K562 (cell line): ENCODE data around the gene PDE4D. TPM values are rescaled to one million over a fixed set of nuclear protein-coding genes. Genes with fewer than 3 reads are reported as not detected.

Experiments used
- ATAC-seq: fragments of 200-7000 bp; cut with Tn5 transposase; 3 replicates; pipeline ENCODE4 v1.9.1; 2020; ENCODE audit warnings: moderate library complexity
- BruUV-seq: library from RNA; stranded (reverse); fragments of 400-500 nt; replicated peaks from 2 replicates; lab custom pipeline; 2021; lab: Mats Ljungman, UMichigan
- CTCF ChIA-PET: fragments of 300-600 bp; formaldehyde crosslinking; extraction: SDS; loops from one replicate; lab custom pipeline; 2021; ENCODE audit warnings: low intra/inter-chr PET ratio; lab: Yijun Ruan, JAX
- POLR2A ChIA-PET: fragments of 300-600, 350-650 bp; sonication (Branson Sonifier 250); formaldehyde crosslinking; extraction: SDS; loops from one replicate; lab custom pipeline; 2021; ENCODE audit warnings: antibody characterized with exemption, inconsistent platforms; lab: Yijun Ruan, JAX
- DNase-seq, 4 experiments: peaks; one replicate each; pipeline versions ENCODE4 v3.0.0 to v3.0.0-alpha.2; 2011 to 2018; ENCODE audit warnings: low spot score in 3 of 4, mixed read lengths in 3 of 4; ENCODE audit errors: extremely low read depth in 1 of 4
- FAIRE-seq: peaks from 2 replicates; lab custom pipeline; 2011; peaks lifted over from hg19 to GRCh38; lab: Jason Lieb, UNC
- H2AFZ ChIP-seq: 2 replicates; pipeline ENCODE4 v1.6.0; 2011; ENCODE audit warnings: low read depth, low read length, control low read depth, inconsistent platforms
- H3K27ac ChIP-seq: fragments of 200-600 bp; 3 replicates; pipeline ENCODE4 v1.8.0; 2011; ENCODE audit warnings: low read depth, mild to moderate bottlenecking, control low read depth, inconsistent platforms, low read length, moderate library complexity, mixed read lengths; ENCODE audit errors: extremely low read depth
- H3K27me3 ChIP-seq, 2 experiments: fragments of 300-600 bp in 1 of 2; 2 replicates in 1 of 2; 3 replicates in 1 of 2; pipeline versions ENCODE4 v1.6.0 to v1.8.0; 2011; ENCODE audit warnings: inconsistent platforms in 2 of 2, low read length in 2 of 2, mild to moderate bottlenecking in 1 of 2, mixed read lengths in 1 of 2, moderate library complexity in 1 of 2; ENCODE audit not compliant: control insufficient read depth in 2 of 2, insufficient read depth in 2 of 2
- H3K36me3 ChIP-seq: fragments of 300-600 bp; 3 replicates; pipeline ENCODE4 v1.8.0; 2011; ENCODE audit warnings: mild to moderate bottlenecking, low read length, inconsistent platforms; ENCODE audit not compliant: control insufficient read depth, insufficient read depth
- H3K4me1 ChIP-seq, 2 experiments: fragments of 200-600 bp in 1 of 2; replicated peaks in 1 of 2; 2 replicates in 1 of 2; 3 replicates in 1 of 2; pipeline versions ENCODE4 v1.5.1 to v1.8.0; 2011; ENCODE audit warnings: inconsistent platforms in 2 of 2, low read length in 2 of 2, mild to moderate bottlenecking in 1 of 2, mixed read lengths in 1 of 2, moderate library complexity in 1 of 2; ENCODE audit not compliant: control insufficient read depth in 2 of 2, insufficient read depth in 2 of 2
- H3K4me2 ChIP-seq: 2 replicates; pipeline ENCODE4 v1.6.1; 2011; ENCODE audit warnings: low read length, control low read depth, inconsistent platforms, mixed read lengths; ENCODE audit not compliant: insufficient read depth
- H3K4me3 ChIP-seq: fragments of 200-600 bp; sonication (generic), shearing (Covaris generic); 2 replicates; pipeline ENCODE4 v1.5.1; 2016; ENCODE audit warnings: control low read depth, inconsistent platforms
- H3K79me2 ChIP-seq: fragments of 200-600 bp; 3 replicates; pipeline ENCODE4 v1.8.0; 2011; ENCODE audit warnings: low read length, inconsistent platforms; ENCODE audit not compliant: control insufficient read depth, insufficient read depth
- H3K9ac ChIP-seq, 2 experiments: 2 replicates each; pipeline versions ENCODE4 v1.6.0 to v1.6.1; 2011; ENCODE audit warnings: low read depth in 2 of 2, low read length in 2 of 2, control low read depth in 1 of 2, inconsistent platforms in 1 of 2, mild to moderate bottlenecking in 1 of 2, mixed read lengths in 1 of 2; ENCODE audit not compliant: insufficient read depth in 1 of 2
- H3K9me1 ChIP-seq: one replicate; pipeline ENCODE4 v1.6.0; 2011; ENCODE audit warnings: inconsistent platforms, mild to moderate bottlenecking, low read length, moderate library complexity; ENCODE audit not compliant: control insufficient read depth, insufficient read depth
- H3K9me3 ChIP-seq: replicated peaks from 2 replicates; pipeline ENCODE4 v1.5.1; 2011; ENCODE audit warnings: low read depth, low read length, inconsistent platforms; ENCODE audit not compliant: control insufficient read depth, insufficient read depth
- H4K20me1 ChIP-seq: replicated peaks from 2 replicates; pipeline ENCODE4 v1.6.1; 2011; ENCODE audit warnings: low read length, inconsistent platforms, mixed read lengths; ENCODE audit not compliant: control insufficient read depth, insufficient read depth
- ASH1L ChIP-seq: fragments of 450-650 bp; IDR thresholded peaks from 2 replicates; pipeline ENCODE4 v1.6.1; 2018; ENCODE audit warnings: borderline replicate concordance, mild to moderate bottlenecking, low read depth; ENCODE audit not compliant: partially characterized antibody
- ATF1 ChIP-seq, 2 experiments: fragments of 450-650 bp in 1 of 2; IDR thresholded peaks; 2 replicates each; pipeline ENCODE4 v1.6.1; 2016; ENCODE audit warnings: missing compliant biosample characterization in 1 of 2, missing genetic modification characterization in 1 of 2
- CBX8 ChIP-seq: fragments of 200-600 bp; sonication (generic); IDR thresholded peaks from 2 replicates; pipeline ENCODE4 v1.6.1; 2012; ENCODE audit warnings: borderline replicate concordance, mixed run types, low read depth, mild to moderate bottlenecking, moderate library complexity, mixed read lengths, low read length, control low read depth, inconsistent platforms; ENCODE audit not compliant: poor library complexity, severe bottlenecking; ENCODE audit errors: extremely low read depth
- CREM ChIP-seq: IDR thresholded peaks from 2 replicates; pipeline ENCODE4 v1.6.1; 2014; ENCODE audit warnings: antibody characterized with exemption, low read depth
- ETV5 ChIP-seq: sonication (generic); formaldehyde crosslinking; IDR thresholded peaks from 2 replicates; pipeline ENCODE4 v1.4.0; 2020; ENCODE audit warnings: low read depth, mild to moderate bottlenecking, missing genetic modification reagents
- GABPB1 ChIP-seq: sonication (generic); formaldehyde crosslinking; IDR thresholded peaks from 2 replicates; pipeline ENCODE4 v1.8.0; 2022; ENCODE audit warnings: mild to moderate bottlenecking, missing genetic modification reagents
- GTF2A2 ChIP-seq: IDR thresholded peaks from 2 replicates; pipeline ENCODE4 v1.6.1; 2016; ENCODE audit warnings: mild to moderate bottlenecking, missing genetic modification characterization, missing compliant biosample characterization
- RBM22 ChIP-seq: fragments of 200-400 bp; formaldehyde crosslinking; IDR thresholded peaks from 2 replicates; pipeline ENCODE4 v1.6.1; 2018; ENCODE audit warnings: low read length, low read depth; ENCODE audit not compliant: poor library complexity, severe bottlenecking
- SOX6 ChIP-seq: fragments of 450-650 bp; IDR thresholded peaks from 2 replicates; pipeline ENCODE4 v1.6.1; 2014; ENCODE audit warnings: mild to moderate bottlenecking
- TSC22D4 ChIP-seq: fragments of 450-650 bp; IDR thresholded peaks from 2 replicates; pipeline ENCODE4 v1.6.1; 2016; ENCODE audit warnings: missing genetic modification characterization, missing biosample characterization, control low read depth
- ZNF507 ChIP-seq: conservative IDR thresholded peaks from 2 replicates; pipeline ENCODE4 v1.6.1; 2017; ENCODE audit warnings: missing genetic modification characterization, missing compliant biosample characterization
- ZNF785 ChIP-seq: fragments of 250-450 bp; sonication (Bioruptor Pico); IDR thresholded peaks from 2 replicates; pipeline ENCODE4 v1.4.0; 2020; ENCODE audit warnings: mild to moderate bottlenecking
- WGBS: fragments of 100-300 bp; shearing (Covaris generic); methylation state at CpG from one replicate; pipeline ENCODE4 v1.1.6; 2016; ENCODE audit warnings: low coverage, mixed read lengths; ENCODE audit not compliant: insufficient coverage; ENCODE audit errors: missing lambda C conversion rate; 5-methylcytosine and 5-hydroxymethylcytosine counted together
- in situ Hi-C: fragments of 300-500 bp; cut with MboI; formaldehyde crosslinking; loops from 4 replicates; pipeline ENCODE4 v1.15.0; 2018; ENCODE audit warnings: inconsistent platforms, mixed read lengths
- intact Hi-C: fragments of 100-400 bp; cut with micrococcal nuclease; formaldehyde crosslinking; loops from 2 replicates; pipeline ENCODE4 v1.14.2; 2022
- polyA plus RNA-seq, 8 experiments: library from polyadenylated mRNA; depleted of rRNA in 4 of 8; stranded (reverse) in 5 of 8; unstranded in 3 of 8; fragments of >200 nt; fragmentation: Nextera tagmentation in 2 of 8; fragmentation: Illumina TruSeq in 1 of 8; extraction: Ambion mirVana in 2 of 8; extraction: Trizol in 1 of 8; gene quantifications; 2 replicates each; pipeline versions ENCODE4 v1.2.1 to v1.2.3, GENCODE V29; 2011 to 2014; ENCODE audit warnings: inconsistent platforms in 1 of 8, missing spikeins in 1 of 8
- total RNA-seq, 7 experiments: library from RNA; depleted of rRNA in 6 of 7; stranded (reverse); fragments of >200 nt in 6 of 7; fragmentation: Illumina TruSeq in 2 of 7; extraction: Trizol in 2 of 7; gene quantifications; 2 replicates each; pipeline versions ENCODE4 v1.2.1 to v1.2.3, GENCODE V29; 2011 to 2021; ENCODE audit warnings: low replicate concordance in 1 of 7
- TF ChIP-seq, protein P1 (sequence below): fragments of 250-450 bp; sonication (Bioruptor Pico); IDR thresholded peaks from 2 replicates; pipeline ENCODE4 v1.8.0; 2021; ENCODE audit warnings: moderate library complexity, mild to moderate bottlenecking, inconsistent platforms
- TF ChIP-seq, protein P2 (sequence below): fragments of 250-450 bp; sonication (Bioruptor Pico); IDR thresholded peaks from 2 replicates; pipeline ENCODE4 v1.9.0; 2021; ENCODE audit warnings: mild to moderate bottlenecking, inconsistent platforms
- TF ChIP-seq, protein P3 (sequence below): fragments of 250-450 bp; sonication (Bioruptor Pico); IDR thresholded peaks from 2 replicates; pipeline ENCODE4 v1.6.1; 2021; ENCODE audit warnings: mild to moderate bottlenecking

The PDE4D gene
- total and polyA plus RNA-seq, 9 of the 15 experiments (the other 6 are each of a cell fraction or from before 2014, with no cell fraction given): 0.04 to 0.46 (median 0.13) TPM

DNA sequence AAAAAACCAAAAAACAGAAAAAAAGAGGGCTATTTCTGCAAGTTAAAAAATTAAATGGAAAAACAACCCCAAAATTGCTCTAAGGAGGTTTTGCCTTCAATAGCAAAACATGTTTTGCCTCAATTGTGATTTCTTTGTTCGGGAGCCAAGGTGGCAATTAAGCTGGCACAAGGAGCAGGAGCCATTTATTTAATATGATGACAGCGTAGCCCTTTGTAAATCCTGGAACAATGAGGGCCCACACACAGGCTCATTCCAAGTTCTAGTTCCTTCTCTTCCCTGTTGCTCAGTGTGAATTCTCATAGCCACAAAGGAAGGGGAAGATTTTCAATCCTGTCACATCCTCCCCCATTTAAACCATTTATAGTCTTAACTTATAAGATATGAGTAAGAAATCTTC, 353.2 kb downstream of the PDE4D start:
- H3K4me1 ChIP-seq: no peaks in the 10 kb centered on the region
- CTCF ChIA-PET: no interaction called here
- H3K36me3 ChIP-seq: no peaks in the 10 kb centered on the region
- no peaks in the 10 kb centered on the region for H3K9me1 ChIP-seq
- POLR2A ChIA-PET: no interaction called here
- no peak overlapping the region for H3K4me2 ChIP-seq
- H3K27ac ChIP-seq: no peak overlapping the region
- no peak for FAIRE-seq
- H3K9ac ChIP-seq: no peak overlapping the region
- WGBS: 0% methylated on average over 2 of the region's 2 CpGs
- no peaks in the 10 kb centered on the region for H4K20me1 ChIP-seq
- BruUV-seq: no TSS peak
- no peaks in the 10 kb centered on the region for H3K79me2 ChIP-seq
- in situ Hi-C loops: no loop called here
- no peak overlapping the region for H2AFZ ChIP-seq
- no peaks in the 10 kb centered on the region for H3K27me3 ChIP-seq
- DNase-seq: no peak
- no peak overlapping the region for H3K4me3 ChIP-seq
- intact Hi-C loops: no loop called here
- TF ChIP-seq, protein P1, sequence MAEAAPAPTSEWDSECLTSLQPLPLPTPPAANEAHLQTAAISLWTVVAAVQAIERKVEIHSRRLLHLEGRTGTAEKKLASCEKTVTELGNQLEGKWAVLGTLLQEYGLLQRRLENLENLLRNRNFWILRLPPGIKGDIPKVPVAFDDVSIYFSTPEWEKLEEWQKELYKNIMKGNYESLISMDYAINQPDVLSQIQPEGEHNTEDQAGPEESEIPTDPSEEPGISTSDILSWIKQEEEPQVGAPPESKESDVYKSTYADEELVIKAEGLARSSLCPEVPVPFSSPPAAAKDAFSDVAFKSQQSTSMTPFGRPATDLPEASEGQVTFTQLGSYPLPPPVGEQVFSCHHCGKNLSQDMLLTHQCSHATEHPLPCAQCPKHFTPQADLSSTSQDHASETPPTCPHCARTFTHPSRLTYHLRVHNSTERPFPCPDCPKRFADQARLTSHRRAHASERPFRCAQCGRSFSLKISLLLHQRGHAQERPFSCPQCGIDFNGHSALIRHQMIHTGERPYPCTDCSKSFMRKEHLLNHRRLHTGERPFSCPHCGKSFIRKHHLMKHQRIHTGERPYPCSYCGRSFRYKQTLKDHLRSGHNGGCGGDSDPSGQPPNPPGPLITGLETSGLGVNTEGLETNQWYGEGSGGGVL (CRISPR knock-in tag): no peak
- TF ChIP-seq ETV5 (CRISPR knock-in tag): no peak
- TF ChIP-seq SOX6: no peak
- TF ChIP-seq TSC22D4 (tag): no peak
- no peak for TF ChIP-seq ASH1L
- TF ChIP-seq ZNF507: no peak
- TF ChIP-seq, protein P2, sequence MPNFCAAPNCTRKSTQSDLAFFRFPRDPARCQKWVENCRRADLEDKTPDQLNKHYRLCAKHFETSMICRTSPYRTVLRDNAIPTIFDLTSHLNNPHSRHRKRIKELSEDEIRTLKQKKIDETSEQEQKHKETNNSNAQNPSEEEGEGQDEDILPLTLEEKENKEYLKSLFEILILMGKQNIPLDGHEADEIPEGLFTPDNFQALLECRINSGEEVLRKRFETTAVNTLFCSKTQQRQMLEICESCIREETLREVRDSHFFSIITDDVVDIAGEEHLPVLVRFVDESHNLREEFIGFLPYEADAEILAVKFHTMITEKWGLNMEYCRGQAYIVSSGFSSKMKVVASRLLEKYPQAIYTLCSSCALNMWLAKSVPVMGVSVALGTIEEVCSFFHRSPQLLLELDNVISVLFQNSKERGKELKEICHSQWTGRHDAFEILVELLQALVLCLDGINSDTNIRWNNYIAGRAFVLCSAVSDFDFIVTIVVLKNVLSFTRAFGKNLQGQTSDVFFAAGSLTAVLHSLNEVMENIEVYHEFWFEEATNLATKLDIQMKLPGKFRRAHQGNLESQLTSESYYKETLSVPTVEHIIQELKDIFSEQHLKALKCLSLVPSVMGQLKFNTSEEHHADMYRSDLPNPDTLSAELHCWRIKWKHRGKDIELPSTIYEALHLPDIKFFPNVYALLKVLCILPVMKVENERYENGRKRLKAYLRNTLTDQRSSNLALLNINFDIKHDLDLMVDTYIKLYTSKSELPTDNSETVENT (CRISPR knock-in tag): no peak
- no peak for TF ChIP-seq RBM22
- no peak for TF ChIP-seq CREM
- TF ChIP-seq ZNF785: no peak
- TF ChIP-seq ATF1 (CRISPR knock-in tag; IDR thresholded peaks at IDR 0.05): no peak
- TF ChIP-seq ATF1 (tag; IDR thresholded peaks at IDR 0.05): no peak
- TF ChIP-seq, protein P3, sequence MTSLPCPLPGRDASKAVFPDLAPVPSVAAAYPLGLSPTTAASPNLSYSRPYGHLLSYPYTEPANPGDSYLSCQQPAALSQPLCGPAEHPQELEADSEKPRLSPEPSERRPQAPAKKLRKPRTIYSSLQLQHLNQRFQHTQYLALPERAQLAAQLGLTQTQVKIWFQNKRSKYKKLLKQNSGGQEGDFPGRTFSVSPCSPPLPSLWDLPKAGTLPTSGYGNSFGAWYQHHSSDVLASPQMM (CRISPR knock-in tag): no peak
- no peak for TF ChIP-seq CBX8
- TF ChIP-seq GTF2A2: no peak
- TF ChIP-seq GABPB1: no peak
- H3K9me3 ChIP-seq: peaks cover 2% of the 10 kb centered on the region; the same call in 1 of the 2 replicates
- no peak for ATAC-seq
